ENCODE measurements around the gene APOD.
"Not testable (repeated sequence)": the region's sequence is repeated elsewhere in the genome, so short reads cannot be mapped to it uniquely, and the experiment has no call there.

APOD gene

GRCh38 chr3:195617784-195618659 lies 34.3 kb upstream of the APOD start:
- DNase-seq, result not testable (repeated sequence)

GRCh38 chr3:195617134-195617533 lies 33.4 kb upstream of the APOD start:
- DNase-seq, result not testable (repeated sequence)

- no peak for DNase-seq
These were observed 32.9 kb upstream of the APOD start for GRCh38 chr3:195616681-195617080.

- DNase-seq, result not testable (repeated sequence)
These were observed 32.3 kb upstream of the APOD start for GRCh38 chr3:195615952-195616537.

GRCh38 chr3:195614672-195615504 lies 31.1 kb upstream of the APOD start:
- not testable (repeated sequence) for DNase-seq

- DNase-seq, result no peak
These were observed 29.8 kb upstream of the APOD start for GRCh38 chr3:195613468-195614069.

- no peak for DNase-seq
These were observed 28.5 kb upstream of the APOD start for GRCh38 chr3:195612075-195612800.

GRCh38 chr3:195609229-195609628 lies 25.5 kb upstream of the APOD start:
- DNase-seq, result no peak

- not testable (repeated sequence) for DNase-seq
These were observed 18.0 kb upstream of the APOD start for GRCh38 chr3:195601785-195602184.

- no peak for DNase-seq
These were observed 17.6 kb upstream of the APOD start for GRCh38 chr3:195601382-195601781.

GRCh38 chr3:195599926-195600325 lies 16.2 kb upstream of the APOD start:
- not testable (repeated sequence) for DNase-seq

- not testable (repeated sequence) for DNase-seq
These were observed 15.8 kb upstream of the APOD start for GRCh38 chr3:195599516-195599915.

- DNase-seq, result no peak
These were observed 14.1 kb upstream of the APOD start for GRCh38 chr3:195597848-195598247.

- DNase-seq, result no peak
These were observed 13.5 kb upstream of the APOD start for GRCh38 chr3:195597229-195597628.

- DNase-seq, result no peak
These were observed 13.0 kb upstream of the APOD start for GRCh38 chr3:195596765-195597171.

- DNase-seq, result no peak
These were observed 12.2 kb upstream of the APOD start for GRCh38 chr3:195595785-195596531.

GRCh38 chr3:195591852-195592251 lies 8.1 kb upstream of the APOD start:
- DNase-seq, result no peak

- DNase-seq, result no peak
These were observed 7.5 kb upstream of the APOD start for GRCh38 chr3:195591220-195591619.

- DNase-seq, result not testable (repeated sequence)
These were observed 6.6 kb upstream of the APOD start for GRCh38 chr3:195590381-195590780.

- DNase-seq, result not testable (repeated sequence)
These were observed 6.1 kb upstream of the APOD start for GRCh38 chr3:195589796-195590195.

GRCh38 chr3:195587824-195588223 lies 4.1 kb upstream of the APOD start:
- no peak for DNase-seq

- DNase-seq, result no peak
These were observed 3.7 kb upstream of the APOD start for GRCh38 chr3:195587406-195587805.
